NCI-H226 (cell line): ENCODE data around the gene BROX.
"Not testable (repeated sequence)": the region's sequence is repeated elsewhere in the genome, so short reads cannot be mapped to it uniquely, and the experiment has no call there.

ENCODE experiments used
- DNase-seq: peaks from one replicate; pipeline ENCODE4 v3.0.0-alpha.2; 2015

The BROX gene

GRCh38 chr1:222732216-222733159 lies 20.1 kb downstream of the BROX start:
- DNase-seq = no peak

DNA sequence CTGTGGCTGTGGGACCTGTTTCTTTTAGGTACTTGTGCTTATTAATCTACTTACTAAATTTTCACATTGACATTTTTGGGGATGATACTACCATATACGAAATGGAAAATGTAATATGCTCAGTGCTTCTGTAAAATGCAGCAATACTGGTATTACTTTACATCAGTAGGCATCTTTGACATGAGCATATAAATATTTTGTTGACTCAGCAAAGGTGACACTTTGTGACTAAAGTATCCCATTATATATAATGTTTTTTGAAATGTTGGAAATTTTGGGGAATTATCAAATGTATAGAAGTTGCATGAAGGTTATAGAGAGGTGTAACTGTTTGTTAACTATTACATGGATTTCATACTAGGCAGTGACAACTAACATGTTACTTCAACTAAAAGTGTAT lies 22.4 kb downstream of the BROX start:
- DNase-seq = no peak

- no peak for DNase-seq
These were observed 24.1 kb downstream of the BROX start for GRCh38 chr1:222736470-222736869.

- DNase-seq = no peak
These were observed 24.6 kb downstream of the BROX start, which contains the start of gene FAM177B for GRCh38 chr1:222736972-222737371. Gene FAM177B (plus strand): TSS chr1:222737202. CDS start chr1:222746546, 9,344 bp downstream.

DNA sequence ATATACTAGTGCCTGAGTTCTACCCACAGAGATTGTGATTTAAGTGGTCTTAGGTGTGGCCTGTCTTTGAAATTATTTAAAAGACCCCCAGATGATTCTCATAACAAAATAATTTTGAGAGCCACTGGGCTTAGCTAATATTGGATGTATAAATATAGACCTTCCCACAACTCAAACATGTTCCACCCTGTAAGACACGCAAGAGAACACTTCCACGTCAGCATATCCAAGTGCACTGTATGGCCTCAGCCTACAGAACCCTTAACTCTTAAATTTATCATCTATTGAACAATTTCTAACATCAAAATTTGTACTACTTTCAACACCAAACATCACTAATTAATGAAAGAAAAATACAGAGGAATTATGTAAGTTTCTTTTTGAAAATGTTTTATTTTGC lies 27.1 kb downstream of the BROX start:
- DNase-seq = no peak

DNA sequence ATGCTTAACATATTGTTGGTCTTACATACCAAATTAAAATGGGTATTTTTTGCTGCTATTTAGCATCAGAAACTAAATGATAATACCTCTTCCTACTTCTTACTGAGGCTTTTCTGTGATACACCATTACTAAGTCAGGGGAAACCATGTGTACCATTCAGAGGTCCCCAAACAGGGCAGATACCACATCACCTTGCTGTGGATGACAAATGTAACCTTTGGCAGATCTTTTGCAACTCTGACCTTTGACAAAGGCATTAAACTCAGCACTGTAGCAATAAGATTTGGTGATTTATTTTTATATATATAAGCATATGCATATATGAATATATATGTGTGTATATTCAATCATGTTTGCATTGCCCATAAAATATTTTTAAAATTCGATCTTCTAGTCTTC lies 27.6 kb downstream of the BROX start:
- DNase-seq = no peak

DNA sequence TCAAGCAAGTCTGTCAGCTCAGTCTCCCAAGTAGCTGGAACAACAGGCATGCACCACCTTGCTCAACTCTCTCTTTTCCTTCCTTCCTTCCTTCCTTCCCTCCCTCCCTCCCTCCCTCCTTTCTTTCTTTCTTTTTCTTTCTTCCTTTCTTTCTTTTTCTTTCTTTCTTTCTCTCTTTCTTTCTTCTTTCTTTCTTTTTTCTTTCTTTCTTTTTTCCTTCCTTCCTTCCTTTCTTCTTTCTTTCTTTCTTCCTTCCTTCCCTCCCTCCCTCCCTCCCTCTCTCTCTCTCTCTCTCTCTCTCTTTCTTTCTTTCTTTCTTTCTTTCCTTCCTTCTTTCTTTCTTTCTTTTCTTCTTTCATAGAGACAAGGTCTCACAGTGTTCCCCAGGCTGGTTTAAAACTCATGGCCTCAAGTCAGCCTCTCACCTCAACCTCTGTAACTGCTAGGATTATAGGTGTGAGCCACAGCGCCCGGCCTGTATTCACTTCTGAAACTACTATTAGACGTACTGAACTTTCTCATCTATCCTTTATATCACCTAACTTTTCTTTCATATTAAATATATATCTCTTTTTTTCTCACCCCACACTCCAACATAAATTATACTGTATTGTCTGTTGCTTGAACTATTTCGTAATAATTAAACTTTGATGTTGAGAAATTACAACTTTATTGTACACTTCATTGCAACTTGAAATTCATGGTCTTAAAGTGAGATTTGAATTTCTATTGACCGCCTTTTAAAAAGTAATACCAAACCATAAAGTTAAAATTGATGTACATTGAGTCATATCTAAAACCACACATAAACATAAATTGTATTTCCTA lies 29.5 kb downstream of the BROX start:
- not testable (repeated sequence) for DNase-seq

- DNase-seq = no peak
These were observed 37.6 kb downstream of the BROX start for GRCh38 chr1:222749927-222750326.

DNA sequence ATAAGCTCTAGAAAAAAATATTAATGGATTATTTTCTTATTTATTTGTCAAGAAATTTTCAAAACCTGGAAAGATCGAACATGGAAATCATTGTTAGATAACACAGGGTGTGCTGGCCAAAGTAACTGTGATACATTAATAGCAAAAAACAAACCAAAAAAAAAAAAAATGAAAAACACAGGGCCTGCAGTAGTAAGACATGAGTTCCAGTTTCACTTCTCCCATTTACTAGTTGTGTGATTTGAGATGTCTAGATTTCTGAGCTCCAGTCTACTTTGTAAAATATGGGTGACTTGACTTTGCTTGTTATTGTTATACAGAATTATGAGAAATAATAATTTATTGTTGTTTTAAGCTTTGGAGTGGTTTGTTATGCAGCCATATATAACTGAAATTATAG lies 38.3 kb downstream of the BROX start:
- DNase-seq = no peak

- DNase-seq = no peak
These were observed 38.9 kb downstream of the BROX start for GRCh38 chr1:222751255-222751654.

DNA sequence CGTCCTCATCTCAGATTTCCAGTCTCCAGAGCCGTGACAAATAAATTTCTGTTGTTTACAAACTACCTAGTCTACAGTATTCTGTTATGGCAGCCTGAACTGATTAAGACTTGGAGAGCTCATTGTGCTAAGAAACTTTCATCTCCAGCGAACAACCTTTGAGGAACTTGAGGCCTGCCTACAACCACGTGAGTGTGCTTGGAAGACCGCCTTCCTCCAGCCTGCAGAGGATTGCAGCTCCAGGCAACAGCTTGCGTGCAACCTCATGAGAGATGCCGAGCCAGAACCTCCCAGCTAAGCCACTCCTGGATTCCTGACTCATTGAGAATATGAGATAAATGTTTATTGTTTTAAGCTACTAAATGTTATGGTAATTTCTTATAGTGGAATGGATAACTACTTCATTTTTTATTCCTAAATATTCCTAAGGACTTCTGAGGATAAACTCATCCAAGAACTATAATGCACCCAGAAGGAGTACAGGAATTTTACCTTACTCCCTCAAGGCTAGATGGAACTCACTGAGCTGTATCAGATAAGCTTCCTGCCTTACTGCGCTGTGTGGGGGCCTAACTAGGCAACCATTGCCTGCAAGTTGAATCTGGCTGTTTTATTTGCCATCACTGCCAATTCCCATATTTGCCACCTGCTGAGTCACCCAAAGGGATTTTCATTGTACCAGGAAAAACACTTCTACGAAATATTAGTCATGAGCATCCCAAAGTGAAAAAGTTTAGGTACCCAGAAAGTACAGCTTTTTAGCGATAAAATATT lies 42.2 kb downstream of the BROX start:
- peak; percentile 87 for DNase-seq

DNA sequence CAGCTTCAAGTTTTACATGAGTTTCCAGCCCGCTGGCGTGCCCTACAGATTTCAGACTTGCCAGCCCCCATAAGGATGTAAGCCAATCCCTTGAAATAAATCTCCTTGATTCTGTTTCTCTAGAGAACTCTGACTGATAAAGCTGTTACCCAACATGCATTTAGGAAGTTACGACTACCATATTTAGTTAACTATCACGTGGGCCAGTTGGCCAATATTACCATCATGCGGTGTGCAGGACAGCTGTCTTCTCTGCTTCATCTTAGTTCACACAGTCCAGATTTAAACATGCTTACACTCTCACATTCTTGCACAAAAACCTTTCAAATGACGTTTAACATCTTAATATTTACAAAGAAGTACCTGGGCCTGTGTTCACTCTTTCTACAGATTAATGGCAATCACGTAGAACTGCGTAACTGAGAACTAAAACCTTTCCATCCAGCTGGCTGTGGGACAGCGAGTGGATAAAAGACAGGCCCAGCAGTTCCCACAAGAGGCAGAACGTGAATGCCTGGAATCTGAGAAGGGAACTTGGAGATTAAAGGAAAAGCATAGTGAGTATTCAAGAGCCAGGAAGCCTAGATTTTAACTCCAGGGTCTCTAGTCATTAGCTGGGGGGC lies 45.4 kb downstream of the BROX start:
- DNase-seq = no peak

DNA sequence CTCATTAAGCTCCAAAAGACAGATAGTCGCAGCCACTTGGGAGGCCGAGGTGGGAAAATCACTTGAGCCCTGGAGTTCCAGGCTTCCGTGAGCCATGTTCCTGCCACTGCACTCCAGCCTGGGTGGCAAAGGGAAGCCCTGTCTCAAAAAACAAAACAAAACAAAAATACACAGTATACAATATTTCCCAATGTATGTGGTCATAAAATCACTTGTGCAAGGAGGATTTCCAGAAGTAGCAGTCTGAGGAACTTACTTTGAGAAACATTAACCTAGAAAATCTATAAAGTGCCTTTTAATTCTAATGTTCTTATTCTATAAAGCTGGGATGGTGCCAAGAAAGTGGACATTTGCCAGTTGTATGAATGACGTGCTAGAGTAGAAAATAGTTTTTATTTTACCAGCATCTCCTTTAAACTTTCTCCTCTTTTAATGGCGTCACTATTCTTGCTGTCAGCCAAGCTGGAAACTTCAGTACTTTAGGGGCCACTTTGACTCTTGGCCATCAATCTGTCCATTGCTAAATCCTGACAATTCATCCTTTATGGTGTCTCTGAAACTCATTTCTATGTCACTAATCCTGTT lies 47.2 kb downstream of the BROX start:
- no peak for DNase-seq

GRCh38 chr1:222761083-222761482 lies 48.7 kb downstream of the BROX start:
- no peak for DNase-seq

DNA sequence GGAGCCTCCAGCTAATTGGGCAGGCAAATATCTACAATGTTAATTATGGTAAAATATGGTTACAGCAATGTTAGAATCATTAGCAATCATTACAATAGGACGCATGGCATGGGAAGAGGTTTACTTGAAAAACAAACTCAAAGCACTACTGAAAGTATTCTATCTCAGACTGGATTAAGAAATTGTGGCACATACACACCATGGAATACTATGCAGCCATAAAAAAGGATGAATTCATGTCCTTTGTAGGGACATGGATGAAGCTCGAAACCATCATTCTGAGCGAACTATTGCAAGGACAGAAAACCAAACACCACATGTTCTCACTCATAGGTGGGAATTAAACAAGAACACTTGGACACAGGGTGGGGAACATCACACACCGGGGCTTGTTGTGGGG lies 49.8 kb downstream of the BROX start:
- not testable (repeated sequence) for DNase-seq

GRCh38 chr1:222767152-222767571 lies 54.8 kb downstream of the BROX start:
- no peak for DNase-seq

DNA sequence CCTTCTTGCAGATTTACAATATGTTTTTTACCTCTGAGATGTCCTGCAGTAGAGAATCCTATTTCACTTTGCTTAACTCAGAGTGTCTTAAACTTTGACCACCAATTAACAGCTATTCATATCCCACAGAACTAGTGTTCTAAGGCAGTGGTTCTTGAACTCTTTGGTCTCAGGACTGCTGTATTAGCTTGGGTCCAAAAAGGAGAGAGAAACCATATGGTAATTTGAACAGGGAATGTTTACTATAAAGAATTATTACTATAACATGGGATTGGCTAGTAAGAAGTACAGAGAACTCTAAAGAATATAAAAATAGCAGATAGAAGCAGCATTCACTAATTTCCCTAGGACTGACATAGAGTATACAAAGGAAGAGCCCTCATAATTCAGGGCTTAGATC lies 56.2 kb downstream of the BROX start:
- DNase-seq = no peak

DNA sequence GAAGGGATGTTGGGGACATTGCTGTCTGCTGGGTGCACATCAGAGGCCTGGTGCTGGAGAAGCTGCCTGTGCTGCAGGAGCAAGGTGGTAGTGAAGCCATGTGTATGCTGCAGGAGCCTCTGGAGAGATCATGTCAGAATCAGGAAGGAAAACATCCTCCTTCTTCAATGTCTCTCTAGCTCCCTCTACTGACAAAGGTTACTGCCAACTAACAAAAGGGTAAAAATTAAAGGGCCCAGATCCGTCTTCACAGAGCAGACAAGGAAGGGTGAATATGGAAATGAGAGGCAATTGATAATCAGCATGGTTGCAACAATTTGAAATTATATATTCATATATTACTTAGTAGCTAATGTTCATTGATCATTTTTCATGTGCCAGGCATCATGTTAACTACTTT lies 56.8 kb downstream of the BROX start:
- DNase-seq = no peak

- DNase-seq = no peak
These were observed 57.7 kb downstream of the BROX start for GRCh38 chr1:222769971-222770620.

GRCh38 chr1:222772996-222773379 lies 60.6 kb downstream of the BROX start:
- no peak for DNase-seq

- peak; percentile 8 for DNase-seq
These were observed 65.1 kb downstream of the BROX start for GRCh38 chr1:222777463-222777862.

GRCh38 chr1:222777977-222778376 lies 65.6 kb downstream of the BROX start:
- peak; percentile 23 for DNase-seq
